HG03039 (cell line): Measurements from ENCODE around the gene APBA1.

Experiments
- ATAC-seq: cut with Tn5 transposase; IDR thresholded peaks from one replicate; pipeline ENCODE4 v1.9.1; 2021; ENCODE audit warnings: mild to moderate bottlenecking, moderate library complexity; ENCODE audit not compliant: unreplicated experiment

The APBA1 gene

DNA sequence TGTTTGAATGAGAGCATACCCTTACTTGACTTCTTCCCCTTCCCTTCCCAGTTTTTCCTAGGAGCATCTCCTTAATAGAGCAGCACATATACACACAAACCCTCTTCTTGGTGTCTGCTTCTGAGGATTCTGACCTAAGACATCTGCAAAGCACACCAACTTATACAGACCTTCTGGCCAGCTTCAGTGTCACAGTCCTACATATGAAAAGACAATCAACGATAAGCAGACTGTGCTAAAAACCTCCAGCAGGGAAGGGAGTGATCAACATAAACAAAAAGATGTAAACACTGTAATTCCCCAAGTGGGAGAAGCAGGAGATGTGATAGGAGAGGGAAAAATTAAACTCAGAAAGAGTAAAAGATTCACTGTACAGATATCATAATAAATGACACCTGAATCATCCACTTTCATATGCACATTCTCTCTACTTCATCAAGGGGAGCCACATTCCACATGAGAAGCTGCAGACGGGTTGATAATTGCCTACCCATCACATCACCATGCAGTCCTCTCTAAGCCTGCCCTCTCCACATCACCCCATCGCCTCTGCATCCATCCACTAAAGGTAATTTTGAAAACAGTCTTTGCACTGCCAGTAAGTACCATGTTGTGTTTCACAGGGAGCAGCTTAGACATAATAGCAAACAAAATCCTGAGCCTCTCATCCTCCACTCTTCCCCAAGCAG lies 13.0 kb downstream of the APBA1 start:
- no peak for ATAC-seq

DNA sequence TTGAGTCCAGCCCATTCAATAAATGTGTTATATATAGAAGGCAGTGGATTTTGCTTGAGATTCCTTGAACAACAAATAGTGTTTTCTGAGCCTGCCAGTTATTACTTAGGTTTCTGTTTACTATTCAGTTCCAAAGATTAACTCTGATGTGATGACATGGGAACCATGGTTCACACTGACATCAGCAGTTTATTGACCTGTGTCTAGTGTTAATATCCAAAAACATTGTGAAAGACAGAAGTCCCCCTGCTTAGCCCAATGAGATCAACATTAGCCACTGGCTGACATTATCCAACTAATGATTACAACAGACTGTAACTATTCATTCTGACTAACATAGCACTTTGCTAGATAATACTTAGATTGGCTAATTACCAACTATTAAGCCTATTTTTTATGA lies 14.9 kb downstream of the APBA1 start:
- no peak for ATAC-seq

DNA sequence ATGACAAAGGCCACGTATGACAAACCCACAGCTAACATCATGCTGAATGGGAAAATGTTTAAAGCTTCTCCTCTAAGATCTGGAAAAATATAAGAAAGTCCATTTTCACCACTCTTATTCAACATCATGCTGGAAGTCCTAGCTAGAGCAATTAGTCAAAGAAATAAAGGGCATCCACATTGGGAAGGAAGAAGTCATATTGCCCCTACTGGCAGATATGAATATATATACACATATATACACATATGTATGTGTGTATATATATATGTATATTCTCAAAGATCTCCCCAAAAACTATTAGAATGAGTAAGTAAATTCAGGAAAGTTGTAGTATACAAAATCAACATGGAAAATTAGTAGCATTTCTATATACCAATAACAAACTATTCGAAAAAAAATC lies 17.1 kb downstream of the APBA1 start:
- ATAC-seq: no peak

DNA sequence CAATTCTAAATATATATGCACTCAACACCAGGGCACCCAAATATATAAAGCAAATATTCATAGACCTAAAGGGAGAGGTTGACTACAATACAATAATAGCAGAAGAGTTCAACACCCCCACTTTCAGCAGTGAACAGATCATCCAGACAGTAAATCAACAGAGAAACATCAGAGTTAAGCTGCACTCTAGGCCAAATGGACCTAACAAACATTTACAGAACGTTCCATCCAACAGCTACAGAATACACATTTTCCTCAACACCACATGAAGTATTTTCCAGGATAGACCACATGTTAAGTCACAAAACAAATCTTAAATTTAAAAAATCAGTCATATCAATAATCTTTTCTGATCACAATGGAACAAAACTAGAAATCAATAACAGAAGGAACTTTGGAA lies 18.9 kb downstream of the APBA1 start:
- ATAC-seq: no peak

DNA sequence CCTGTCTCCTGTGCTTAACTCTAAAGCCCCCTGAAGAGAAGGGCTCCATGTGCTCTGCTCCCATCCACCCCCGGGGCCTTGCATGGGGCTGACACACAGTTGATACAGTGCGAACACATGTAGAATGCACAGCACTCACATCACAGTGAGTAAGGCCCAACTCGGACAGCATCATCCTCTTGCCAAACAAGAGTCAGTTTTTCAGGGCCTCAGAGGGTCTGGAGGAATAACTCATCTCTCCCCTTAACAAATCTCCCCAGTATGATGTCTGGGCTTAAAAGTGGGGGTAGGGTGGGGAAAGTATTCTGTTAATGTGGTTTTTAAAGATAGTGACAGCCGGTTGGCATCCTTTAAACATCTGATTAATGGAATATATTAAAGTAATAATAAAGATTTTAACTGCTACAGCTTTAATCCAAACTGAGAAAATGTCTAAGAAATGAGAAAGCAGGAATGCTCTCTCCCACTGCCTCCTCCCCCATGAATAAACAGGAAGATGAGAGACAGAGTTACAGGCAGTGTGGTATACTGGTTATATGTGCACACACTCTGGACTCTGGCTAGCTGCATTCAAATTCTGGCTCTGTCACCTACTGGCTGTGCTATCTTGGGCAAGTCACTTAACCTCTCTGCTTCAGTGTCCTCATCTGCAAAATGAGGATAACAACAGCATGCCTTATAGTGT lies 22.5 kb downstream of the APBA1 start:
- ATAC-seq: no peak

DNA sequence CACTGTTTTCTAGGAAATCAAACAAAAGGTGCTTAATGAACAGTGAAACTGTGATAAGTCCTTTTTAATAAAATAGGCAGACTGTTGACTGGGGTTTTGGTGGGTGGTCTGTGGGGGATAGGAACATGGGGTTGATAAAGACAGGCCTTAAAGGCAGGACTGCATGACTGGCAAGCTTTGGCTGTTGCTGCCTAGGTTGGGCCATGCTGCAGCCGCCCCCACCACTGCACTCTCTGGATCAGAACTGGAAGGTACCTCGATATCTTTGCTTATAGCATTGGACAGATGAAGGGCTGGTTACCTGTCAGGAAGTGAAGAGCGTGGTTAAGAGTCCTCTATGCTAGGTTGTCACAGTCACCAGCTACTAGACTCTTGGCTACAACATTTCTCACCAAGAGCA lies 24.4 kb downstream of the APBA1 start:
- no peak for ATAC-seq

DNA sequence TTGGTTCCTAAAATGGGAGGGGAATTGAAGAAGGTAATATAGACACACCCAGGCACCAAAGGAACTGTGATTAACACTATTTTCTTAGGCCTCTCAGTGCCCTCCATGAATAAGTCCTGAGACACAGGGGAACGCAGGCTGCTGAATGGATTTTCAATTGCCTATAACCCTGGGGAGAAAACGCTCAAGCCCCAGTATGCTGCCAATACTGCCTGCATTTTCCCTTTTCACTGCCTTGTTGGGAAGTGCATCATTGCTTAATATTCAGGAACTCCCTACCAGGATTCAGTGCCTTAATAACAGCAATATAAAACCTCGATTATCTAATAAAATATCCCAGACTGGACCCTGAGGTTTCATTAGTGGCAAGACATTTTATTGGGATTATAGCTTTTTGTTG lies 25.4 kb downstream of the APBA1 start:
- no peak for ATAC-seq

DNA sequence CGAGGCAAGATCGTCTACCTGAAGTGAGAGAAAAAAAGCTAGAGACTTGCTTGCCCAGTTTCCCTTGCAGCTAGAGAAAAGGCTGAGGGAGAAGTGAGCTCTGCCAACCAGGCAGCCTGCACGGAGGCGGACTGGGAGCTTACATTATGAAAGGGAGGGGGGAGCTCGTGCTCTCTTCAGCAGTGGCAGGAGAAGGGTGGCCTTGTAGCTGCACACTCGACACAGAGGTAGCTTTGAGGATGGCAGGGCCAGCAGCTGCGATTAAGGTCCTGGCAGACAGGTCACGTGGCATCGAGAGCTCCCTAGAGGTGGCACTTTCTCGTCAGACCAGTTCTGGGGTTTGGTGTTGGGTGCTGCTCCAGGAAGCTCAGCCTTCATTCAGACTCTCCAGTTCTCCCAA lies 26.7 kb downstream of the APBA1 start:
- ATAC-seq: no peak

DNA sequence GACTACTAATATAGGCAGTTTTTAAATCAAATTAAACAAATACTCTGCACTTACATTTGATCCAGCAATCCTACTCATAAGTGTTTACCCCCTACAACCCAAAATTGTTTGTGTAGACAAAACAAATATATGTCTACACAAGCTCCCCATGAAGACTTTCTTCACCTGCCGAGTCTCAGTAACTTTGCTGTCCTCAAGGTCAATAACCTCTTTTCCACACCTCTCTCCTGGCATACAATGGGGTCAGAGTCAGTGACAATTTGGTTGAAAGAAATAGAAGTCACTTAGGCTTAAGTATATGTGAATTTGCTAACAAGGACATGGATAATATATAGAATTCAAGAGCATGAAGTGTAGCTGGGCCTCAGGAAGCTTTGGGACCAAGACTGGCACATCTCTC lies 29.1 kb downstream of the APBA1 start:
- no peak for ATAC-seq

DNA sequence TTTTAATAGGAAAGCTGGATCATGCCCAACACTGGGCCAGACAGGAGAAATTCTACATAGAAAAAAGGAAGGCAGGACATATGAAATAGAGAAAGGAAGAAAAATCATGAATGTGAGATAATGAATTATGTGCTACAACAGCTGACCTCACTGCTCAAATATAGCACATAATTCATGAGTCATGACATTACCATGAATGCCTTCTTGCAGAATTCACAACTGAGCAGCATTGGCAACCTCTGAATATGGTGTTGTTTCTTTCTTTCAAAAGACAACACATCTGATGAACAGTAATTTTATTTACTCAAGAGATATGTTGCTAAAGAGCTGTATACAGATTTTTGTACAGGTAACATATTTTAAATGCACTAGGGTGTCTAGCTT lies 34.4 kb downstream of the APBA1 start:
- ATAC-seq: no peak

DNA sequence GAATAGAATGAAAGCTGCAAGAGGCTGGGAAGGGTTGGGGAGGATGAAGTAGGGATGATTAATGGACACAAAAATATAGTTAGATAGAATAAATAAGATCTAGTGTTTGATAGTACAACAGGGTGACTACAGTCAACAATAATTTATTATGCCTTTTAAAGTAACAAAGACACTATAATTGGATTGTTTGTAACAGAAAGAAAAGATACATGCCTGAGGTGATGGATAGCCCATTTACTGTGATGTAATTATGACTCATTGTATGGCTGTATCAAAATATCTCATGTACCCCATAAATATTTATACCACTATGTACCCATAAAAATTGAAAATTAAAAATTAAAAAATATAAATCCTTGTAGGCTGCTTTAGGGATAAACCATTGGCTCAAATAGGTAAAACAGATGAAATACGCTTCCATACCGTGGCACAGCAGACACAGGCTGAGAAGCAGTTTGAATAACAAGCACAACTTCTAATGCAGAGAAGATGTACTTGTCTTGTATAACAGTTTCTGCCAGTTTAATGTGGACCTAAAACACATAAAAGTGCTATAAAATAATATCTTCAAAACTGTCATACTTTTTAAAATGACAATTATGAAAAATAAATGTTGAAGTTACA lies 34.9 kb downstream of the APBA1 start:
- no peak for ATAC-seq

DNA sequence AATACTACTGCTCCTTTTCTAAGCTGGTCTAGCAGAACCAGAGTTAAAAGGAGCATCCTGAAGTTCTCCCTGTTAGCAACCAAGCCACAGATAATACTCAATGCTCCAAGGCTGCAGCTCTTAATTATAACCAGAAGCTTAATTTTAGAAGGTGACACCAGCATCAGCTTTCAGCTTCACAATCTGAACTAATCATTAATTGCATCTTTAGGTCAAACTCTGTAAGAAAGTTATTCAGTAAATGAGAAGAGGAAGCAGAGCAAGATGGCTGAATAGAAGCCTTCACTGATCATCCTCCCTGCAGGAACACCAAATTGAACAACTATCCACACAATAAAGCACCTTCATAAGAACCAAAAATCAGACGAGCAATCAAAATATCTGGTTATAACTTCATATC lies 38.5 kb downstream of the APBA1 start:
- no peak for ATAC-seq

DNA sequence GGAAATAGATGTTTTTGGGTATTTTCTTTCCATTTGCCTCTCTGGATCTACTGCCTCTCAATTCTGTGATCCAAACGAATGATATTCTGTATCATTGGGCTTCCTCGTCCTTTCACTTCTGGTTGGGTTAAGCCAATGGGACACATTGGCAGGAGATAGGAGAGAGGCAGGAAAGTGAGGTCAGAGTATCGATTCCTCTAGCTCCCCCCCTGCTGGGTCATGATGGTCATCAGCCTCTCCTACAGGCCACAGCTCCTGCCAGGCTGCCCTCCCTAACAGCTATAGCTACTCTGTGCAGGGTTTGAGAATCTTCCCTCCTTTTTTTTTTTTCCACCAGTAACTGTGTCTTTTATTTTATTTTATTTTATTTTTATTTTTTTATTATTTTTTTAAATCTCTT lies 39.4 kb downstream of the APBA1 start:
- no peak for ATAC-seq

DNA sequence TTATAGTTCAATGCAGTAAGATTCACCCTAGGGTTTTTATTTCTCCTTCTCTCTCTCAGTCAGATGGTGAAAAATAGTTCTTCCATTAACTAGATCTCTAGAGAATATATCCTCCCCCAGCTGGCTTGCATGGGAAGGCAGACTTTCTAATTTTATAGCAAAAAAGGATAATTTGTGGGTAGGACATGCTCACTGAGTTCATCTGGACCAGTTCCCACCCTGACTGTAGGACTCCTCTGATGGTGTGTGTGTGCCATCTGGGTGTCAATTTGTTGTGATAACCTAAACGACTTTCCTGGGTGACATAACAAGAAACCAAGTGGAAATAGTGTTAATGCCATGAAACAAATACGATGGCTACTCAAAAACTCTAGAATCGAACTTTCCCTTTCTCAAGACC lies 44.9 kb downstream of the APBA1 start:
- no peak for ATAC-seq

DNA sequence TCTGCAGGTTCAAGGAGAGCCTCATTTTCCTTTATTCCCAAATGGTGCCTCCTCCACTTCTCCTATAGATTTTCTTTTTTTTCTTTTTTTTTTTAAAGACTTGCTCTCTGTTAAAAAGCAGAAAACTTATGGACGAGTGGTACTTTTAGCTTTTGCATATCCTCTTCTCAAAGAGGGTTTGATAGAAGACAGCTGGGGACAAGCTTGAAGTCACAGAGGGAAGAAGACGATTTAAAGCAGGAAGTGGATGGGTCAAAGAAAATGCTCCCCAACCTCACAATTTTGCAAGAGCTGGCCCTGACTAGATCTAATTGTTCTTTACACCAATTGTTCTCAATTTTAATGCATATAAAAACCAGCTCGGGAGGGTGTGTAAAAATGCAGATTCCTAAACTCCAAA lies 48.9 kb downstream of the APBA1 start:
- no peak for ATAC-seq

DNA sequence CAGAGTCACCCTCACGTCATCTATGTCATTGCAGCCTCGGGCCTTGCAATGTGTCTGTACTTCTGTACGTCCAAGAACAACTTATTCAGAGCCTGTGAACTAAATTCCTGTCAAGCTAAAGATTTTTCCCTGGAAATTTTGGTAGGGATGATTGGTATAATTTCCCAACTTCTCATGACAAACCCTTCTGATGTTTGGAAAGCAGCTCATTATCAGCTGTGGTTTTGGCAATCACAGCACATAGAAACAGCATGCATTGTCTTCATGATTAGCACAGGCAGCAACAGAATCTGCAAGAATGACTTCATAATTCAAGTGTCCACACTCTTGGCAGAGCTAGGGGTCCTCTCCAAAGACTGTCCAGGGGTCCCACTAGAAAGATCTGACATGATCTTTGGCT lies 49.5 kb downstream of the APBA1 start:
- ATAC-seq: no peak

DNA sequence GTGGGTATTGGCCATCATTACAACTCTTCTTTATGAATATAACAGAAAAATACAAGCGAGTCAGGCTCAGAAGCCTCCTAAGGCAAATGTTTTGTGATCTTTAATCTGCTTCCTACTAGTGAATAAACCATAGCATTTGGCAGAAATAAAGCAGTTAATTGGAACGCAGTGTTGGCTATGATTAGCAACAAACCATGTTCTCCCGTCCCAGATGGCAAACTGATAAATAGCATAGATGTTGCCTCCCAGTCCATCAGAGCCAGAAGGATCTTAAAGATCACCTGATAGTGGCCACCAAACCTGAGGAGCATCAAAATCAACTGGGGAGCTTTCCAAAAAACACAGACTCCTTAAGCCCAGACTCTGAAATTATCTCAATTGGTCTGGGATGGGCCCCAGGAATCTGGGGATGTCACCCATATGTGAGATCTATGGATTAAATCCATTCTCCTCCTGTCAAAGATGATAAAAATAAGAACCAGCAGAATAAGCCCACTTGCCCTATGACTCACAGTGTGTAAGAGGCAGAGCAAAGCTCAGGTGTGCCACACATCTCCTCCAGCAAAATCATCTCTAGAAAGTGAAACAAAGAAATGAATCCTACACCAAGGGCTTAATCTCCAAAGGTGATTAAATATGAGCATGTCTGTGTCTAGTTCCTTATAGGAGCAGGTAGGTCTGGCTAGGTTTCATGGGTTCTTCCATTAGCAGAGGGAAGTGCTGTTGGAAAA lies 50.3 kb downstream of the APBA1 start:
- ATAC-seq: no peak

DNA sequence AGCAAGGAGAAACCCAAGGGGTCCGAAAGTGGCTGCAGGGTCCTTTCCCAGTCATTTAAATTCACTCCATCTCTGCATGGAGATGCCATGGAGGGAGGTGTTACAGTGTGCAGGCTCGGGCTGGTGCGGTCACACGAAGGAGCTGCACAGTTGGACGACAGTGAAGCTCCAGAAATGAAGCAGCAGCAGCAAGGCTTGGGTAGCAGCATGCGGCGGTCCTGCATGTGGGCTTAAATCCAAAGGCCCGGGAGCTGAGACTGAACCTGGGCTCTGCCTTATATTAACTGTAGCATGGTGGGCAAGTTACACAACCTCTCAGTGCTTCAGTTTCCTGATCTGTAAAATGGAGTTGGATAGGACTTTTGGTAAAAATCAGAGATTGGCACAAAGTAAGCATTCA lies 51.4 kb downstream of the APBA1 start:
- ATAC-seq: no peak

DNA sequence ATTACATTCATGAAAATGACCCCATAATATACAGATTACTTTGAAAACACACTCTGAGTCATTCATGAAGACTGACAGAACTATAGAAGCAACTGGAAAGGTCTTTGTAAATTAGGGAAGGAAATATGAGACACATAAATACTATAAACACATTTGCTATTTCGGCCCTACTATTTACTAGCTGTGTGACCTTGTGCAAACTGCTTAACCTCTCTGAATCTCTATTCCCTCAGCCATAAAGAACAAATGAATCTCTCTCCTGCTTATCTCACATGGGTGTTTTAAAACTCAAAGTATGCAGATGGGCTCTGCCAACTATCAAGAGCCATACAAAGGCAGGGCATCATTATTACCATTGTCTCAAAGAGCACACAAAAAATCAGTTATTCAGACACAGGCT lies 52.9 kb downstream of the APBA1 start:
- no peak for ATAC-seq

DNA sequence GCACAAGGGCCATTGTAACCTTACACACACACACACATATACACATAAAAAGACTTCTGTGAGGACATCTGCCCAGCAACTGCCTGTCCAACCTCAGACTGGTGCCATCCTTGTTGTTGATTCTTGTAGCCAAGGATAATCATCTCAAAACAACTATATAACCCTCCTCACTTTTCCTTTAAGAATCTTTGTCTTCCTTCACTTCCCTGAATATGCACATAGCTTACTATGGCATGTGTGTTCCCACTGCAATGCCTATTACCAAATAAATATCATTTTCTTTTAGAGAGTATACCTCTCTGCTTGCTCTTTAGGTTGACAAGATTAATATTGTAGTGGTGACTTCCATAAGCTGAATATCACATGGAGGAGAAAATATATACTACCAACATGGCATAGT lies 55.2 kb downstream of the APBA1 start:
- no peak for ATAC-seq

DNA sequence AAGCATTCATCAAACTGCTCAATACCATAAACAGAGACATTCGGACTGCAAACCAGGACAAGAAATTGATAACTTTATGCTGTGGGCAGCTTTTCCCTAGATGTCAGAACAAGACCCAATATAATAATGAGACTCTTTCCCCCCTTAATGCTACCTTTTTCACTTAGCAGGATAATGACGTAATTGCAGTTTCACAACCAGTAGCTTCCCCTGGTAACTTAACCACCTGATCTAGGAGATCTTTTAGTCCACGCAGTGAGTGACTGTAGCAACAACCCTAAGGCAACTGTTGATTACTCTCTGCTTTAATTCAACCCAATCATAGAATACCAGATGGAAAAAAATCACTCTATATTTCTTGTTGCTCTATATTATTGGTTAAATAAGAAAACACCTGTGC lies 56.3 kb downstream of the APBA1 start:
- ATAC-seq: no peak

DNA sequence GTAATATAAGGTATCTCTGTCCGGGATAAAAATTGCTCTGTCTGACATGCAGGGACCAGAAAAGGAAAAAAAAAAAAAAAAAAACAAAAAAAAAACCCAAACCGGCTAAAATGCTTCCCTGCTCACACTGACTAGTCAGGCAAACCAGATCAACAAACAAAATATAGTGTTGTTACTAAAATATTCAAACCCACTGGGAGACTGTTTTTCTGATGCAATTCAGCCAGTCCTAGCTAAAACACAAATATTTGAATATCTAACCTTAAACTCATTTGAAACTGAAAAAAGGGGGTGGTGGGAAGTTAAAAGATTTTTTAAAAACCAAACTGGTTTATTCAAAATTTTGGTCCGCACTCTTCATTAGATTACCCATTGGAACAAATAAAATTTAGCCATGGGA lies 61.0 kb downstream of the APBA1 start:
- ATAC-seq: no peak
